BLaER1 treated with 17β-estradiol and CSF1 and Interleukin-3, amounts not matched to agents 10 nM and 100 nM (cell line): ENCODE measurements around the gene DGKZ.

Experiments used
- H3K27ac ChIP-seq, 11 experiments: shearing (Covaris generic); formaldehyde crosslinking; 2 replicates each; pipeline ENCODE4 v1.8.1; 2022
- H3K27me3 ChIP-seq, 11 experiments: shearing (Covaris generic); formaldehyde crosslinking; 2 replicates each; pipeline ENCODE4 v1.8.1; 2022
- H3K36me3 ChIP-seq, 11 experiments: shearing (Covaris generic); formaldehyde crosslinking; 2 replicates each; pipeline ENCODE4 v1.8.1; 2022
- H3K4me1 ChIP-seq, 10 experiments: shearing (Covaris generic); formaldehyde crosslinking; 2 replicates each; pipeline ENCODE4 v1.8.1; 2022
- H3K4me2 ChIP-seq, 11 experiments: shearing (Covaris generic); formaldehyde crosslinking; 2 replicates each; pipeline ENCODE4 v1.8.1; 2022
- H3K4me3 ChIP-seq, 10 experiments: shearing (Covaris generic); formaldehyde crosslinking; 2 replicates each; pipeline ENCODE4 v1.8.1; 2022
- H3K9ac ChIP-seq, 11 experiments: shearing (Covaris generic); formaldehyde crosslinking; 2 replicates each; pipeline ENCODE4 v1.8.1; 2022
- H3K9me3 ChIP-seq, 11 experiments: shearing (Covaris generic); formaldehyde crosslinking; replicated peaks in 1 of 11; 2 replicates each; pipeline ENCODE4 v1.8.1; 2022
- H4K20me1 ChIP-seq, 11 experiments: shearing (Covaris generic); formaldehyde crosslinking; 2 replicates each; pipeline ENCODE4 v1.8.1; 2022
- Cebpa-rat ChIP-seq, 11 experiments: shearing (Covaris generic); IDR thresholded peaks; 2 replicates each; pipeline ENCODE4 v1.8.1; 2022

DGKZ gene

DNA sequence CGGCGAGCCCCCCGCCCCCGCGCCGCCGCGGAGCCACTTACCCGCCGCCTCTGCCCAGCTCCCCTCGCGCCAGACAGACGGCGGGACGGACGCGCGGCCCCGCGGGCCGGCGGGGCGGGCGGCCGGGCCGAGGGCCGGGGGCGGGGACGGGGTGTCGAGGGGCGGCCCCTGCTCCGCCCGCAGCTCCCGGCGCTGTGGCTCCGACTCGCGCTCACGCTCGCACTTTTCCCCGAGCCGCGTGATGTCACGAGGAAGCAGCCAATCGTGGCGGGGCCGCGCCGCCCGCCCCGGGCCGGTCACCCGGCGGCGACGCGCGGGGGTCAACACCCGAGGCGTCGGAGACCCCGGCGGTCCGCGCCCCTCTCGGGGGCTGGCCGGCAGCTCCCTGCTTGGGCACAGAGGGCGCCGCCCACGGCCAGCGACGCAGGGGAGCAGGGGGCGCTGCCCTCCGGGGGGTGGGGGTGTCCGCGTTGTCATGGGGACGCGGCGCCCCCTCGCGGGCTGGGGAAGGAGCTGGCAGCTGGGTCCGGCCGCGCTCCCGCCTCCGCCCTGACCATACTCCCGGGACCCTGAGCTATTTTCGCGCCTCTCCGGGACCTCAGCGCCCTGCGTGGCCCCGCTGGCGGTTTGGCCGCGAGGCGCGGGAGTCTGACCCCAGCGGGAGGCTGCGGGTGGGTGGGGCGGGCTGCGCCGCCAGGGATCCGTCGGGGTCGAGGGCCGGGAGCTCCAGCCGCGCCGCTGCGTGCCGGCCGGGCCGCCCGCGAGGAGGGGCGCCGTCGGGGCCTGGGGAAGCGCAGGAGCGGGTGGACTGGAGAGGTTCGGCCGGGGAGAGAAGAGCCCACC lies 44.5 kb downstream of the DGKZ start, which contains the start of gene CHRM4:
Gene CHRM4 (minus strand): TSS at position 199 of the 843 bp plus-strand sequence. CDS start 5,219 bp downstream, outside the sequence.
- Histone ChIP-seq H3K9ac (no peak within 1 kb of the TSS), H3K4me3 (peak within 1 kb of the TSS; percentile 37 to 68 (median 50); a peak in 18 of 20 replicates)

GRCh38 chr11:46392421-46393230 lies 45.4 kb downstream of the DGKZ start:
- Histone ChIP-seq H3K4me3 (peak overlapping the region in 5 of 10 experiments; percentile 30 to 50 (median 37); a peak in 6 of 20 replicates), H3K9ac (no peak overlapping the region), H3K27me3 (peaks cover 59 to 69% (median 65%) of the 10 kb centered on the region in 11 experiments)

More for the DNA sequence above, 44.5 kb downstream of the DGKZ start, which contains the start of gene CHRM4:
- no peaks in the 10 kb centered on the region for H3K9me3 ChIP-seq
- peaks cover 67 to 77% (median 73%) of the 10 kb centered on the region in 11 experiments for H3K27me3 ChIP-seq
- H4K20me1 ChIP-seq: peaks cover 17 to 98% (median 80%) of the 10 kb centered on the region in 11 experiments; a peak in 20 of 22 replicates
- H3K36me3 ChIP-seq: peaks cover 4 to 15% (median 11%) of the 10 kb centered on the region in 11 experiments; a peak in 20 of 22 replicates
- peak within 1 kb of the TSS; percentile 74 to 89 (median 79) for H3K4me2 ChIP-seq
- peaks cover 15 to 54% (median 42%) of the 10 kb centered on the region in 10 experiments; a peak in 19 of 20 replicates for H3K4me1 ChIP-seq
- no peak for TF ChIP-seq Cebpa-rat (IDR thresholded peaks at IDR 0.05)
- no peak within 1 kb of the TSS for H3K27ac ChIP-seq

GRCh38 chr11:46393231-46393616 lies 46.0 kb downstream of the DGKZ start:
- H3K27ac ChIP-seq: no peak overlapping the region
- H3K36me3 ChIP-seq: peaks cover 18 to 29% (median 25%) of the 10 kb centered on the region in 11 experiments
- TF ChIP-seq Cebpa-rat (IDR thresholded peaks at IDR 0.05): no peak
- peak overlapping the region in 8 of 11 experiments; percentile 27 to 88 (median 78); a peak in 14 of 22 replicates for H3K4me2 ChIP-seq
- H3K9ac ChIP-seq: no peak overlapping the region
- peaks cover 17 to 99% (median 78%) of the 10 kb centered on the region in 11 experiments; a peak in 20 of 22 replicates for H4K20me1 ChIP-seq
- peaks cover 11 to 44% (median 33%) of the 10 kb centered on the region in 10 experiments; a peak in 18 of 20 replicates for H3K4me1 ChIP-seq
- no peaks in the 10 kb centered on the region for H3K9me3 ChIP-seq
- peaks cover 53 to 63% (median 59%) of the 10 kb centered on the region in 11 experiments for H3K27me3 ChIP-seq
- H3K4me3 ChIP-seq: no peak overlapping the region

More at GRCh38 chr11:46392421-46393230, 45.4 kb downstream of the DGKZ start:
- Histone ChIP-seq H3K27ac (no peak overlapping the region), H4K20me1 (peaks cover 17 to 99% (median 81%) of the 10 kb centered on the region in 11 experiments; a peak in 20 of 22 replicates), H3K36me3 (peaks cover 12 to 23% (median 19%) of the 10 kb centered on the region in 11 experiments), H3K4me1 (peaks cover 15 to 50% (median 39%) of the 10 kb centered on the region in 10 experiments; a peak in 19 of 20 replicates), H3K9me3 (no peaks in the 10 kb centered on the region), H3K4me2 (peak overlapping the region; percentile 27 to 88 (median 78))
- TF ChIP-seq Cebpa-rat (IDR thresholded peaks at IDR 0.05): no peak

DNA sequence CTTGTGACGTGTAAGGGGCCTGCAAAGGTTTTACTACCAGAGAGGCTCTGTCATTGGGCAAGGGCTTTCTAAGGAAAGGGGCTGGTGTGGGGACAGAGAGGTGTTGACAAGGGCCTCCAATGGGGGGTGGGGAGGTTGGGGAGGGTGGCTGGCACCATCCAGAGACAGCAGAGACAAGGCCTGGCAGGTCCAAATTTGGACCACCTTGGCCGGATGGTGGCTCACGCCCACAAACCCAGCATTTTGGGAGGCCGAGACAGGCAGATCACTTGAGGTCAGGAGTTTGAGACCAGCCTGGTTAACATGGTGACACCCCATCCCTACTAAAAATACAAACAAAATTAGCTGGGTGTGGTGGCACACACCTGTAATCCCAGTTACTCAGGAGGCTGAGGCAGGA lies 46.5 kb downstream of the DGKZ start:
- peaks cover 17 to 97% (median 74%) of the 10 kb centered on the region in 11 experiments; a peak in 20 of 22 replicates for H4K20me1 ChIP-seq
- peaks cover 47 to 57% (median 53%) of the 10 kb centered on the region in 11 experiments for H3K27me3 ChIP-seq
- H3K9me3 ChIP-seq: no peaks in the 10 kb centered on the region
- no peak overlapping the region for H3K4me2 ChIP-seq
- TF ChIP-seq Cebpa-rat (IDR thresholded peaks at IDR 0.05): no peak
- peaks cover 10 to 40% (median 28%) of the 10 kb centered on the region in 10 experiments; a peak in 18 of 20 replicates for H3K4me1 ChIP-seq
- no peak overlapping the region for H3K4me3 ChIP-seq
- H3K27ac ChIP-seq: no peak overlapping the region
- peaks cover 20 to 34% (median 28%) of the 10 kb centered on the region in 11 experiments for H3K36me3 ChIP-seq
- H3K9ac ChIP-seq: no peak overlapping the region

- peaks cover 10 to 20% (median 16%) of the 10 kb centered on the region in 11 experiments for H3K27me3 ChIP-seq
- H4K20me1 ChIP-seq: peaks cover 17 to 91% (median 46%) of the 10 kb centered on the region in 11 experiments; a peak in 19 of 22 replicates
- H3K4me2 ChIP-seq: no peak overlapping the region
- no peak overlapping the region for H3K4me3 ChIP-seq
- peaks cover 0 to 13% (median 5%) of the 10 kb centered on the region in 10 experiments; a peak in 11 of 20 replicates for H3K4me1 ChIP-seq
- H3K9me3 ChIP-seq: no peaks in the 10 kb centered on the region
- no peak overlapping the region for H3K9ac ChIP-seq
- H3K36me3 ChIP-seq: peaks cover 35 to 70% (median 55%) of the 10 kb centered on the region in 11 experiments
- no peak overlapping the region for H3K27ac ChIP-seq
- no peak for TF ChIP-seq Cebpa-rat (IDR thresholded peaks at IDR 0.05)
Measured at GRCh38 chr11:46397526-46397925, 50.3 kb downstream of the DGKZ start.

- no peaks in the 10 kb centered on the region for H3K9me3 ChIP-seq
- no peak overlapping the region for H3K27ac ChIP-seq
- H3K4me3 ChIP-seq: no peak overlapping the region
- H3K36me3 ChIP-seq: peaks cover 66 to 99% (median 87%) of the 10 kb centered on the region in 11 experiments
- H3K4me1 ChIP-seq: peaks cover 0 to 12% (median 9%) of the 10 kb centered on the region in 10 experiments; a peak in 12 of 20 replicates
- peaks cover 0 to 69% (median 18%) of the 10 kb centered on the region in 11 experiments; a peak in 15 of 22 replicates for H4K20me1 ChIP-seq
- H3K4me2 ChIP-seq: no peak overlapping the region
- H3K27me3 ChIP-seq: no peaks in the 10 kb centered on the region
- no peak for TF ChIP-seq Cebpa-rat (IDR thresholded peaks at IDR 0.05)
- no peak overlapping the region for H3K9ac ChIP-seq
Measured at GRCh38 chr11:46402957-46403902, 56.0 kb downstream of the DGKZ start.

DNA sequence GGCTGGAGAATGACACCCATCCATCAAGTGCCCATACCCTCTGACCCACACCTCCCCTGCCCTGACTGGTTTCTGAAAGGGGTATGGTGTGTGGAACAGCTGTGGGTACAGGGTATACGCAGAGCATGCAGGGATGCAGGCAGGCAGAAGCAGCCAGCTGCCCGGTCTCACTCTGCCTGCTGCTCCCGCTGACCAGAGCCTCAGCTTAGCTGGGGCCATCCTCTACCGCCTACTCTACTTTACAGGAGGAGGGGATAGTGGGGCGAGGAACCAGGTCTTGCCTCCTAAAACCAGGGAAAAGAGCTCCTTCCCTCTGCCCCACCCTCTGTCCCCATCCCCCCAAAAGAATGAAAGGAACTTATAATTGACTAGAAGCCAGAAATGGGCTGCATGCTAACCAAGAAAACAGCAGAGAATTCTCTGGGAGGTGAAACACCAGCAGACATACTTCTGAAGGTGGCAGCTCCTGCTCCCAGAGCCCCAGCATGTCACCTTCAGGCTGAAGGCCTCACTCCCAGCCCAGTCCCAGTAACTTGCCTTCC lies 57.3 kb downstream of the DGKZ start:
- Histone ChIP-seq H3K27ac (no peak overlapping the region), H3K4me3 (no peak overlapping the region), H3K9ac (no peak overlapping the region), H3K9me3 (no peaks in the 10 kb centered on the region), H3K36me3 (peaks cover 76 to 100% (median 96%) of the 10 kb centered on the region in 11 experiments), H3K4me2 (no peak overlapping the region), H3K4me1 (peaks cover 0 to 18% (median 13%) of the 10 kb centered on the region in 10 experiments; a peak in 12 of 20 replicates), H3K27me3 (no peaks in the 10 kb centered on the region), H4K20me1 (peaks cover 0 to 74% (median 18%) of the 10 kb centered on the region in 11 experiments; a peak in 15 of 22 replicates)
- no peak for TF ChIP-seq Cebpa-rat (IDR thresholded peaks at IDR 0.05)
